GM12874 (cell line): ENCODE results near the gene EIF5.
A peak's percentile ranks its signal among the peaks of the same experiment; 100 is the strongest.

Source experiments
- CTCF ChIP-seq: IDR thresholded peaks from 2 replicates; pipeline ENCODE4 v1.5.1; 2011; ENCODE audit warnings: low read depth, mild to moderate bottlenecking, control low read depth, low read length, moderate library complexity; ENCODE audit not compliant: insufficient read depth

EIF5 gene

GRCh38 chr14:103290494-103290893 lies 43.5 kb upstream of the EIF5 start:
- no peak for TF ChIP-seq CTCF

GRCh38 chr14:103290961-103291360 lies 43.1 kb upstream of the EIF5 start:
- TF ChIP-seq CTCF, result no peak

- TF ChIP-seq CTCF, result peak; percentile 87
Observed at GRCh38 chr14:103292426-103293374, 41.3 kb upstream of the EIF5 start.

GRCh38 chr14:103293465-103293864 lies 40.6 kb upstream of the EIF5 start:
- TF ChIP-seq CTCF, result no peak

GRCh38 chr14:103294091-103294490 lies 39.9 kb upstream of the EIF5 start:
- TF ChIP-seq CTCF, result no peak

GRCh38 chr14:103296007-103296406 lies 38.0 kb upstream of the EIF5 start:
- TF ChIP-seq CTCF, result no peak

- no peak for TF ChIP-seq CTCF
Observed at GRCh38 chr14:103296987-103297386, 37.0 kb upstream of the EIF5 start.
